Pancreas (tissue), 10 donors: Measurements from ENCODE around the gene NCAPH2. TPM values are rescaled to one million over a fixed set of nuclear protein-coding genes. Genes with fewer than 3 reads are reported as not detected.

Experiments
- ATAC-seq, 4 donors: fragments of 200-7000 bp; cut with Tn5 transposase; one replicate each; pipeline versions ENCODE4 v1.8.0 to v1.9.1; 2020; ENCODE audit warnings: mild to moderate bottlenecking in 4 of 4, moderate library complexity in 4 of 4
- DNase-seq, 6 donors: peaks; one replicate each; pipeline ENCODE4 v3.0.0-alpha.2; 2020
- FAIRE-seq: peaks from 2 replicates; lab custom pipeline; 2012; peaks lifted over from hg19 to GRCh38; lab: Jason Lieb, UNC
- H3K27ac ChIP-seq, 4 donors: fragments of 200-600 bp; sonication (generic); 1 replicate in 3 of 4; 2 replicates in 1 of 4; pipeline versions ENCODE4 v1.5.0 to v1.8.0; 2020
- H3K27me3 ChIP-seq, 4 donors: fragments of 200-600 bp; one replicate each; pipeline ENCODE4 v1.8.0; 2021
- H3K36me3 ChIP-seq, 3 donors: fragments of 200-600 bp; sonication (generic) in 1 of 3; one replicate each; pipeline versions ENCODE4 v1.5.0 to v1.8.0; 2020 to 2021
- H3K4me1 ChIP-seq, 3 donors: fragments of 200-600 bp; one replicate each; pipeline ENCODE4 v1.8.0; 2021
- H3K4me3 ChIP-seq, 4 donors: fragments of 200-600 bp; sonication (generic) in 2 of 4; one replicate each; pipeline versions ENCODE4 v1.5.0 to v1.8.0; 2020 to 2021
- H3K9me3 ChIP-seq, 4 donors: fragments of 200-600 bp; one replicate each; pipeline ENCODE4 v1.8.0; 2021
- WGBS, 2 donors: extraction: QIAGEN DNeasy Blood & Tissue Kit; methylation state at CpG; one replicate each; pipeline ENCODE4 v1.1.7; 2013; 5-methylcytosine and 5-hydroxymethylcytosine counted together
- intact Hi-C, 3 donors: fragments of 100-400 bp; cut with DNase I; formaldehyde crosslinking; loops; one replicate each; pipeline versions ENCODE4 v1.11.1 to v1.14.2; 2022
- polyA plus RNA-seq, 2 donors: library from polyadenylated mRNA; stranded (reverse); fragments of 200-250 nt; gene quantifications; one replicate each; pipeline ENCODE4 v1.2.3, GENCODE V29; 2013
- total RNA-seq, 6 donors: library from RNA; stranded (reverse); fragmentation: NEBNext Ultra II Directional in 4 of 6; extraction: Animal tissue kit (Norgen Biotek cat#: 25700) in 4 of 6; gene quantifications; one replicate each; pipeline versions ENCODE4 v1.2.1 to v1.2.4, GENCODE V29; 2021 to 2023
- TF ChIP-seq, protein P1 (sequence below), 4 donors: fragments of 200-600 bp; sonication (generic) in 3 of 4; IDR thresholded peaks; one replicate each; pipeline versions ENCODE4 v1.5.0 to v1.8.0; 2021; ENCODE audit warnings: antibody characterized with exemption in 4 of 4
- donor health status: healthy with polysubstance abuse.
- donor health status: DM: no; HTN: no; CAD: no; lungs with moderate emphysema.
- donor health status: DM: no; HTN: no; CAD: no.
- donor health status: control.
- donor health status: control.
- donor health status: Bipolar disorder and iron deficiency.
- donor health status: DM: yes; HTN: yes; CAD: no.
- donor health status: DM: no; HTN: no; CAD: no.
- donor health status: DM: no; HTN: no; CAD: no.
- donor health status: DM: yes; HTN: yes; CAD: no.

Gene NCAPH2
- total RNA-seq, result 10 to 100 TPM; 15.9 to 27.1 (median 23.0) TPM
- polyA plus RNA-seq, result 10 to 100 TPM; 56.8 to 70.1 TPM

DNA sequence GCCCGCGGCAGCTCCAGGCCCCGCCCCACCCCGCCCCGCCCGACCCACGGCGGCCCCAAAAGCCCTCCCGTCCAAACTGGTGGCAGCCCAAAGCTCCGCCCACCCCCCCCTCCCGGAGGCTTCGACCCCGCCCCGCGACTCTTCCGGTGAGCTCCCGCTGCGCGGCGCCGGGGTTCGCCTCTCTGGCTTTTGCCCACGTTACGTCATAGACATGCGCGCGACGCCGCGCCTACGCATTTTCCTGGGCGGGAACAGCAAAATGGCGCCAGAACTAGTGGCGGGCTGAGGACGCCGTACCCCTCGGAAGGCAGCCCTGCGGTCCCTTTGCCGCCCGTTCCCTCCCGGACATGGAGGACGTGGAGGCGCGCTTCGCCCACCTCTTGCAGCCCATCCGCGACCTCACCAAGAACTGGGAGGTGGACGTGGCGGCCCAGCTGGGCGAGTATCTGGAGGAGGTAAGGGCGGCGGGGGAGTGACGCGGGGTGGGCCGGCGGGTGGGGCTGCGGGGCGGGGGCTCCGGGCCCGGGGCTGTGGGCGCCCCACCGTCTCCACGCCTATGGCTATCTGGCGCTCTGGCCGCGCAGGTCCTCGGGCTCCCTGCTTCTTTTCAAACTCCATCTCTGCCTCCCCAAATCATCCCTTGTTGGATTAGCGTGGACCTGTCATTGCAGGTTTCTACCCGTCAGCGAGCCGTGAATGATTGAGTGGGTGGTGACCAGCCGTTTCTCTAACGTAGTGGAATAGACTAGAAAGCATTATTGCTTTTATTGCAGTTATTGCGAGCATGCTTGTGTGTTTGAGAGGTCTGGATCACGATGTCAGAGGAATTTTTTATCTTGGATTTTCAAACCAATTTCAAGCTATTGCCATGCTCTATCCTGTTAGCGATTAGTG is at the start of gene NCAPH2:
Gene NCAPH2 (plus strand): TSS at position 234 of the 894 bp plus-strand sequence. CDS start 114 bp downstream, at position 348.
- Histone ChIP-seq H3K4me3 (peak within 1 kb of the TSS; percentile 68 to 90 (median 83)), H3K36me3 (peaks cover 0 to 6% (median 0%) of the 10 kb centered on the region in 3 donors), H3K4me1 (peaks cover 0 to 13% (median 0%) of the 10 kb centered on the region in 3 donors), H3K9me3 (no peaks in the 10 kb centered on the region), H3K27ac (peak within 1 kb of the TSS; percentile 75 to 94 (median 85)), H3K27me3 (no peaks in the 10 kb centered on the region)
- DNase-seq (peak; percentile 95 to 99 (median 98)), ATAC-seq (peak; percentile 46 to 80 (median 68)), FAIRE-seq (no peak)
- intact Hi-C loops, result loop anchor here in 2 of 3 donors (5.0 to 10.0 kb wide), 2 partner anchors 261 to 263 kb away; partner anchors contain the start of gene TUBGCP6 (in 2 of the 2)
- TF ChIP-seq, protein P1, sequence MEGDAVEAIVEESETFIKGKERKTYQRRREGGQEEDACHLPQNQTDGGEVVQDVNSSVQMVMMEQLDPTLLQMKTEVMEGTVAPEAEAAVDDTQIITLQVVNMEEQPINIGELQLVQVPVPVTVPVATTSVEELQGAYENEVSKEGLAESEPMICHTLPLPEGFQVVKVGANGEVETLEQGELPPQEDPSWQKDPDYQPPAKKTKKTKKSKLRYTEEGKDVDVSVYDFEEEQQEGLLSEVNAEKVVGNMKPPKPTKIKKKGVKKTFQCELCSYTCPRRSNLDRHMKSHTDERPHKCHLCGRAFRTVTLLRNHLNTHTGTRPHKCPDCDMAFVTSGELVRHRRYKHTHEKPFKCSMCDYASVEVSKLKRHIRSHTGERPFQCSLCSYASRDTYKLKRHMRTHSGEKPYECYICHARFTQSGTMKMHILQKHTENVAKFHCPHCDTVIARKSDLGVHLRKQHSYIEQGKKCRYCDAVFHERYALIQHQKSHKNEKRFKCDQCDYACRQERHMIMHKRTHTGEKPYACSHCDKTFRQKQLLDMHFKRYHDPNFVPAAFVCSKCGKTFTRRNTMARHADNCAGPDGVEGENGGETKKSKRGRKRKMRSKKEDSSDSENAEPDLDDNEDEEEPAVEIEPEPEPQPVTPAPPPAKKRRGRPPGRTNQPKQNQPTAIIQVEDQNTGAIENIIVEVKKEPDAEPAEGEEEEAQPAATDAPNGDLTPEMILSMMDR (IDR thresholded peaks at IDR 0.05), result no peak
- 1% methylated on average over 67 to 76 of the region's 76 CpGs for WGBS, 2 donors

DNA sequence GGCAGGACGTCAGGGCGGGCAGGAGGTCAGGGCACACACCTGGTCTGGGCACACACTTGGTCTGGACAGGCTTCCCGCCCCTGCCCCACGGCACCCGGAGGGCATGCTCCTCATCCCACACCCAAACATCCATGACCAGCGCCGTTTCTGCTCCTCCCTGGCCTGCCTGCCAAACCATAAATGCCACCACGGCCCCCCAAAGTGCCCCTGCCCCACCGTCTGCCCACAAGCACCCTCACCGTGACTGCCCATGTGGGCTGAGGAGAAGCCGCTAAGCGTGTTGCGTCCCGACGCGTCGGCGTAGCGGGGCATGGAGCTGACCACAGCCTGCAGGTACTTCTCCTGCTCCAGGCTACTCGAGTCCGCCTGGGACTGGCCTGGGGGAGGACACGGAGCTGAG is 49.0 kb upstream of the NCAPH2 start:
- Histone ChIP-seq H3K27me3 (no peaks in the 10 kb centered on the region), H3K36me3 (peaks cover 3 to 78% (median 58%) of the 10 kb centered on the region in 3 donors), H3K9me3 (no peaks in the 10 kb centered on the region), H3K4me3 (no peak overlapping the region), H3K27ac (no peak overlapping the region), H3K4me1 (no peaks in the 10 kb centered on the region)
- DNase-seq (no peak), ATAC-seq (no peak), FAIRE-seq (no peak)
- intact Hi-C loops, result no loop called here
- 89 to 93% methylated on average over 22 of the region's 22 CpGs for WGBS, 2 donors
- TF ChIP-seq, protein P1 (IDR thresholded peaks at IDR 0.05), result no peak

DNA sequence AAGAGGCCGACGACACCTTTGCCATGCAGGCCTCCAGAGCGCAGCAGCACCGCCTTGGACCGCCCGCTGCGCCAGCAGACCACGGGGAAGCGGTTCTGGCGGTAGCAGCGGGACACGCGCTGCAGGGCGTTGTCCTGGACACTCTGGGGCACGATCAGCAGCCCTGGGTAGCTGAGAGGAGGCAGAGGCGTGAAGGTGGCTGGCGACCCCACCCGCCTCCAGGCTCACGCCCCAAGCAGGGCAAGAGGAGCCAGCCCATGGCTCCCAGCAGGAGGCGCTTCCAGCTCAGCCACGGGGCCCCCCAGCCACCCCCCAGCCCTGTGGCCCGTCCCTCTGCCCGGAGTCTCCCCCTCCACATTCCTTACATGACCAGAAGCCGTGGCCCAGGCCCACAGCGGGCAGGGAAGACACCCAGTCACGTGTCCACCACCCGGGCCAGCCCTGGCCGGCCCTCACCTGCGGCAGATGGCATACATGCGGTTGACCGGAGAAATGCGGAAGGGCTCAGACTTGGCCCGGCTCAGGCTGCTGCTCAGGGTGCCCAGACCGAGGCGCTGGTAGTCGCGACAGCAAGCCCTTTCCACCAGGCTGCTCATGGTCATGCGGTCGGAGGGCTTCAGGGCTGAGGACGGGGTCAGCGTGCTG is 48.4 kb upstream of the NCAPH2 start:
- H3K36me3 ChIP-seq, result peaks cover 3 to 78% (median 64%) of the 10 kb centered on the region in 3 donors
- FAIRE-seq (no peak), ATAC-seq (peak in 2 of 4 donors; percentile 3 to 7)

DNA sequence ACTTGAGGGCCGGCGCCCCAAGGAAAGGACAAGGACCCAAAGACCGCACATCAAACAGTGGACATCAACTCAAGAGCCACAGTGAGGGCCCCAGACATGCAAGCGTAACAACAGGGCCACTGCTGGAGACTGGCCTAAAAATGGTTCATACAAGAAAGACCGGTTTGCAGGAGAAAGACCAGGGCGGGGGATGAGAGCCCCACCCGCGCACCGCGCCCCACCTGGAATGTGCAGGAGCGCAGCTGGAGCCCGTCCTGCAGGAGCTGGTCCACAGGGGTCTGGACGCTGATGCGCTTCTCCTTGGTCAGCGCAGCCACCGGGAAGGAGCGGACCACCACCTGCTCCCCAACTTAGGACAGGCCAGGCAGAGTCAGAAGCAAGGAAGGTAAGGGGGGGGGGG is 47.1 kb upstream of the NCAPH2 start:
- FAIRE-seq (no peak), ATAC-seq (no peak), DNase-seq (no peak)
- 94 to 96% methylated on average over 17 of the region's 17 CpGs for WGBS, 2 donors
- H3K27me3 ChIP-seq, result no peaks in the 10 kb centered on the region
- H3K9me3 ChIP-seq, result no peaks in the 10 kb centered on the region
- no peaks in the 10 kb centered on the region for H3K4me1 ChIP-seq
- intact Hi-C loops, result loop anchor here in 1 of 3 donors (10.0 kb wide), 1 partner anchor 46 kb away; no protein-coding TSS in a partner anchor
- TF ChIP-seq, protein P1 (IDR thresholded peaks at IDR 0.05), result no peak
- no peak overlapping the region for H3K4me3 ChIP-seq
- no peak overlapping the region for H3K27ac ChIP-seq
- H3K36me3 ChIP-seq, result peaks cover 8 to 77% (median 67%) of the 10 kb centered on the region in 3 donors

More for the DNA sequence above, 48.4 kb upstream of the NCAPH2 start:
- 93 to 95% methylated on average over 38 to 41 of the region's 41 CpGs for WGBS, 2 donors
- no peak overlapping the region for H3K4me3 ChIP-seq
- H3K27ac ChIP-seq, result no peak overlapping the region
- no peaks in the 10 kb centered on the region for H3K27me3 ChIP-seq
- intact Hi-C loops, result loop anchor here in 1 of 3 donors (10.0 kb wide), 1 partner anchor 45 kb away; no protein-coding TSS in a partner anchor
- TF ChIP-seq, protein P1 (IDR thresholded peaks at IDR 0.05), result no peak
- no peak for DNase-seq
- H3K9me3 ChIP-seq, result no peaks in the 10 kb centered on the region
- no peaks in the 10 kb centered on the region for H3K4me1 ChIP-seq
